ENCODE results near the gene ROGDI.
"Not testable (repeated sequence)": the region's sequence is repeated elsewhere in the genome, so short reads cannot be mapped to it uniquely, and the experiment has no call there.

The ROGDI gene

DNA sequence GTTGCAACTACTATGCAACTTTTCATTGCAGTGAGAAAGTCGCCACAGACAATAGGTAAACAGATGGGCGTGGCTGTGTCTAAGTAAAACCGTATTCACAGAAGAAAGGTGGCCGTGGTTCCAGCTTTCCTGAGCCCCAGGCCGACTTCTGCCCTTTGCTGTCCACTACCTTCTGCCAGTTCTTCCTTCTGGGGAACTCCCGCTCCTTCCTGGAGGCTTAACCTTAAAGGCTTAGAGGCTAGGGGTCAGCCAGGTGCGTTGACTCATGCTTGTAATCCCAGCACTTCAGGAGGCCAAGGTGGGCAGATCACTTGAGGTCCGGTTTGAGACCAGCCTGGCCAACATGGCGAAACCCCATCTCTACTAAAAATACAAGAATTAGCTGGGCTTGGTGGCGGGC is 12.2 kb downstream of the ROGDI start:
- no peak for DNase-seq

DNA sequence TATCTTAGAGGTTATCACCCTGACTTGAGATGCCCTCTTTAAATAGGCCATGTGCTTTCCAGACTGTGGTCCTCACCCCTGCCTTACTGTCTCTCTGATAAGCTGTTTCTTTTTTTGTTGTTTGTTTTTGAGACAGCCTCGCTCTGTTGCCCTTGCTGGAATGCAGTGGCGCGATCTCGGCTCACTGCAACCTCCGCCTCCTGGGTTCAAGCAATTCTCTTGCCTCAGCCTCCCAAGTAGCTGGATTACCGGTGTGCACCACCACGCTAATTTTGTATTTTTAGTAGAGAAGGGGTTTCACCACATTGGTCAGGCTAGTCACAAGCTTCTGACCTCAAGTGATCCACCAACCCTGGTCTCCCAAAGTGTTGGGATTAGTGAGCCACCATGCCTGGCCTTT is 13.5 kb downstream of the ROGDI start:
- no peak for DNase-seq

DNA sequence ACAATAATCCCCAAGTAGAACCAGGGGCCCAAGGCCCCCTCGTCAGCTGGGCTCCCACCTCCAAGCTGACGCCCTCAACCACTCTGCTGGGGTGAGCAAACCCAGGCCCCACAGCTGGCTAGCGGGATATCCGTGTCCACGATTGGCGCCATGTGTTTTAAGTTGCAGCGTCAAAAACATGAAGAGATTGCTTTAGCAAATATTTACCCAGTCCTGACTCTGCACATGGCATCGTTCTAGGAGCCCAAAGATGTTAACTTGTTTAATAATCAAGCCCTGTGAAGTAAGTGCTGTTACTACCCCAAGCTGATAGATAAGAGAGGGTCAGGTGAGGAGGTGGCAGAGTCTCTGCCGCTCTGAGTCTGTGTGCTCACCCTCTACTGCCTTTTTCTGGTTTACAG is 13.9 kb downstream of the ROGDI start:
- DNase-seq: no peak

DNA sequence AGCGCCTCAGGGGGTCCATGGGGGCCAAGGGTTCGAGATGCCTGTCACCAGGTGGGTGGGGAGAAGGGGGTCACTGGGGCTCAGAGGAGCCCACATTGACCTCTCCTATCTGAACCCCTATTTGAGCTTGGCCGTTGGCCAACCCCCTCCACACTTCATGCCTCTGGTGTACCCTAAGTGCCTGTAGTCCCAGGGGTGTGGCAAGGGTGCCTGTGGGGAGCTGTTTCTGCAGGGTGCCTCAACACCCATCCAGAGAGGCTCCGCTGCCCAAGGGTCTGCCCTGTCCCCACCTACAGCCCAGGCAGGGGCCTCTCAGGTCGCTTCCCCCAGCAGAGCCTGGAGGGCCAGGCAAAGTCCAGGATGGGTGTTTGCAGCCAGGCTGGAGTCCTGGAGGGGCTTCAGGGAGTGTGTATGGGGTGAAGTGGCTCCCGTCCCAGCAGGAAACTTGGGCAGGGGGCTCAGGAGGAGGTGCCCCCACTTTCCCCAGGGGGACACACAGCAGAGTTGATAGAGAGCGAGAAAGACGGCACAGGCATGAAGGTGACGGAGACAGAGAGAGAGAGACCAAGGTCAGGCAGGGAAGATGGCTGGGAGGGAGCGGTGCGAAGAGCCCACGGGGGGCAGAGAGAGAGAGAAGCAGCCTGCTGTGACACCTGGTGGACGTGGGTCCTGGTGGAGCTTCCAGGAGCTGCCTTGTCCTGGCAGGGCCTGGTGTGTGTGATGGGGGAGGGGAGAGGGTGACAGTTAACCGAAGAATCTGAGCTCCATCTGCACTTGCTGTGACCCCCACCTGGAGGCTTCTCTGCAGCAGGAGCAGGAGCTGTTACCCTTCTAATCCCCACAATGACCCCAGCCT is 14.6 kb downstream of the ROGDI start, which contains the start of gene SEPTIN12:
Gene SEPTIN12 (minus strand): TSS at position 719 of the 856 bp plus-strand sequence. CDS start 700 bp downstream, at position 19.
- no peak for DNase-seq

DNA sequence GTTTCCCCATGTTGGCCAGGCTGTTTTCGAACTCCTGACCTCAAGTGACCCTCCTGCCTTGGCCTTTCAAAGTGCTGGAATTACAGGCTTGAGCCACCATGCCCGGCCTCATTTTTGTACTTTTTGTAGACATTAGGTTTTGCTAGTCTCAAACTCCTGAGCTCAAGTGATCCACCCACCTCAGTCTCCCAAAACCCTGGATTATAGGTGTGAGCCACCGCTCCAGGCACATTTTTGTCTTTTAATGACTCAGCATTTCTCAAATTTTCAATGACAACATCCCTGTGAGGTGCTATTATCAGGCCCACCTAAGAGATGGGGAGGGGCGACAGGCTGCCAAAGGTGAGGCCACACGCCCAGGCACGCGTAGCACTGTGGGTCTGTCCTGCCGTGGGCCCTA is 15.4 kb downstream of the ROGDI start:
- DNase-seq: no peak

DNA sequence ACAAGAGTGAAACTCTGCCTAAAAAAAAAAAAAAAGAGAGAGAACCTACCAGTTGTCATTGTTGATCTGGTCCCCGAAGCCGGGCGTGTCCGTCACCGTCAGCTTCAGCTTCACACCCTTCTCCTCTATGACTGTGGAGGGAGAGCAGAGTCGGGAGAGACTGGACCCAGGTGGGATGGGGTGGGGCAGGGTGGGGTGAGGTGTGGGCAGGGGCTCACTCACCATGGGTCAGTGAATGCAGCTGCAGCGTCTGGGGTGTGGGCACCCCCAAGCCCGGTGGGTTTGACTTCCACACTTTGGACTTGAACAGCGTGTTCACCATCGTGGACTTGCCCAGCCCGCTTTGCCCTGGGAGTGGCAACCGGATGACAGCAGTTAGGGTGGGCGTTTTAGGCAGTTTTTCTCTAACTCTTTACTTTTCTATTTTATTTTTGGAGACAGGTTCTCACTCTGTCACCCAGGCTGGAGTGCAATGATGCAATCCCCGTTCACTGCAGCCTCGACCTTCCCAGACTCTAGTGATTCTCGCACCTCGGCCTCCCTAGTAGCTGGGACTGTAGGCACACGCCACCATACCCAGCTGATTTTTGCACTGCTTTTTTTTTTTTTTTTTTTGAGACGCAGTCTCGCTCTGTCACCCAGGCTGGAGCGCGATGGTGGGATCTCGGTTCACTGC is 16.5 kb downstream of the ROGDI start:
- DNase-seq: no peak

DNA sequence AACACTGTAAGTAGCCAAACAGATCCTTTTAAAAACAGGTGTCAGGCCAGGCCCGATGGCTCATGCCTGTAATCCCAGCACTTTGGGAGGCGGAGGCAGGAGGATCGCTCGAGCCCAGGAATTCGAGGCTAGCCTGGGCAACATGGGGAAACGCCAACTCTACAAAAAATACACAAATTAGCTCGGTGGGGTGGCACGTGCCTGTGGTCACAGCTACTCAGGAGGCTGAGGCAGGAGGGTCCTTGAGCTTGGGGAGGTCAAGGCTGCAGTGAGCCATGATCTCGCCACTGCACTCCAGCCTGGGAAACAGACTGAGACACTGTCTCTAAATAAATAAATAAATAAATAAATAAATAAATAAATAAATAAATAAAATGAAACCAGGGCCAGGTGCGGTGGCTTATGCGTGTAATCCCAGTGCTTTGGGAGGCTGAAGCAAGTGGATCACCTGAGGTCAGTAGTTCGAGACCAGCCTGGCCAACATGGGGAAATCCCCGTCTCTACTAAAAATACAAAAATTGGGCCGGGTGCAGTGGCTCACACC is 17.9 kb downstream of the ROGDI start:
- DNase-seq: not testable (repeated sequence)

DNA sequence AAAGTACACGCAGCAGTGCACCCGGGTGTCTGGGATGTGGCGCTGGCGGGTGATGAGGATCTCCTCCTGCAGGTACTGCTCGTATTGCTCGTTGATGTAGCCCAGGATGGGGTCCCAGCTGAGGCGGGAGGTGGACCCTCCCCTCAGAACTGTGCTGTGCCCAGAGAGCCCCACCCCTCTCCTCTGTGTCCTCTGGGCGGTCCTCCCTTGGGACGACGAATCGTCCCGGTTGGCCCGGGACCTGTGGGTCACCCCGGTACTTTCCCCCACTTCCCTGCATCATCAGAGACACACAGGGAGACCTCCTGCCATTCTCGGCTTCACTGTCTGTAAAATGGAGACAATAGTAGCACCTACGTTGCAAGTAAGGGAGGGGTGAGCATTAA is 18.5 kb downstream of the ROGDI start:
- no peak for DNase-seq

DNA sequence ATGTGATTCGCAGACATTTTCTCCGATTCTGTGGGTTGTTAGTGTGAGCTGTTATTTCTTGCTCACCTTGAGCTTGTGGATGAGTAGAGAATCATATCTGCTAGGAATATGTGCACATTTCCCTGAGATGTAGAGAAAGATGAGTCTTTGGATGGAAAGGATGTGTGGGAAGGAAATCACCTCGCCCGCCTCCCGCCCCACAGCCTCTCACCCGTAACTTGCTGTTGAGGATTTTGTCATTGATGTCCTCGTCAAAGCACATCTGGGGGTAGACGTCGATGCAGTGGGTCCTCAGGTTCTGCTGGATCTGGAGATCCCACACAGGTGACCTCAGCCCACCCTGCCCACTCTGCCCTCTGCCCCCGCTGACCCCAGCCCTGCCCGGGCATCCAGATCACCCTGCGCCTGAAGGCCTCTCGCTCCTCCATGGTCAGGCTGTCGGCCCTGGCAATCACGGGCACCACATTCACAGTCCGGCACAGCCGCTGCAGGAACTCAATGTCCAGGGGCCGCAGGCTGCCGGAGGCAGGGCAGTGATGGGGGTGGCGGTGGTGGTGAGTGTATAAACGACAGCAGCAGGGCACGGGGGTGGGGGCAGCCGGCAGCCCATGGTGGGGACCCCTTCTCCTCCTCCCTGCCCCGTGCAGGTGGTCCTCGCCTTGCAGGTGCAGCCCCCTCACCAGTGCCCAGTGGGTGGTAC is 19.0 kb downstream of the ROGDI start:
- no peak for DNase-seq

DNA sequence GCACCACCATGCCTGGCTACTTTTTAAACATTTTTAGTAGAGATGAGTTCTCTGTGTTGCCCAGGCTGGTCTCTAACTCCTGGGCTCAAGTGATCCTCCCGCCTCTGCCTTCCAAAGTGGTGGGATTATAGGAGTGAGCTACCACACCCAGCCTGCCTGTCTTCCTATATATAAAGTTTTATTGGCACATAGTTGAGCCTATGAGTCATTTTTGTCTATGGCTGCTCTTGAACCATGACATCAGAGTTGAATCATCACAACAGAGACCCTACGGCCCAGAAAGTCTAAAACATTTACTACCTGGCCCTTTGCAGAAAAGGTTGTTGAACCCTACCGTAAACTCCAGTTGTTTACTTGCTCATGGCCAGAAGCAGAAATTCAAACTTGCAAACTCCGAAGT is 22.2 kb downstream of the ROGDI start:
- no peak for DNase-seq

DNA sequence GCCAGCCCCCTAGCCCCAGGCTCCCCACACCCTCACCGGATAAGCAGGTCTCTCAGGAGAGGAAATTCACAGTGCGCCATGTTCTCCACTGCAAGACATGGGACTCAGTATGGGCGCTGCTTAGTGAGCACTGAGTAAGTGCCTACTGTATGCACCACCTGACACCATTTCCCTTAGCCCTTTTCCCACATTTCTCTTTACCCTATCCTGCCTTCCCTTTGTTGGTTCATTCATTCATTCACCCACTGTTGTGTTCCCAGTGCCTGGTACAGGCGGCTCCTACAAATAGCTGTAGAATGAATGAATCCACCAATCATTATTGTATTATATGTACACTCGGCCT is 24.4 kb downstream of the ROGDI start:
- DNase-seq: no peak

DNA sequence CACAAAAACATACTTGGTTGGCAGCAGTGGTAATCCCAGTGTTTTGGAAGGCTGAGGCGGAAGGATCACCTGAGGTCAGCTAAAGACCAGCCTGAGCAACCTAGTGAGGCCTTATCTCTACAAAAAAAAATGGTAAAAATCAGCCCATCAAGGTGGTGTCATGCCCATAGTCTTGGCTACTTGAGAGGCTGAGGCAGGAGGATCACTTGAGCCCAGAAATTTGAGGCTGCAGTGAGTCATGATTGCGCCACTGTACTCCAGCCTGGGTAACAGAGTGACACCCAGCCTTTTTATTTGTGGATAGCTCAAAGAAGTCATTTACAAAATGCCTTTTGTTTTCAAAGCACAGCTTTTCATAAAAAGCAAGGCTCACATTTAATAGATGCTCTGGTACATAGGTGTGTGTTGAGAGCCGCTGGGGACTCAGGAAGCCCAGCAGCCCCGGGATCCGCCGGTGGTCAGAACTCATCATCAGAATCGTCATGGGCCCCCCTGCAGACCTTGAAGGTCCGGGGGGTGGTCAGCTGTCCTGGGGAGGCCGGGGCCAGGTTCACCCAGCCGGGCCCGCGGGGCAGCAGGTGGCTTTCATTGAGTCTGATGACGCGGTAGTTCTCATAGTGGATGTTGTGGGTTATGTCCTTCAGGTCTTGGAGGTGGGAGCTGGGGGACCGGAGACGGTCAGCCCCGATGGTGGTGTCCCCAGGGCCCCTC is 24.9 kb downstream of the ROGDI start:
- no peak for DNase-seq

DNA sequence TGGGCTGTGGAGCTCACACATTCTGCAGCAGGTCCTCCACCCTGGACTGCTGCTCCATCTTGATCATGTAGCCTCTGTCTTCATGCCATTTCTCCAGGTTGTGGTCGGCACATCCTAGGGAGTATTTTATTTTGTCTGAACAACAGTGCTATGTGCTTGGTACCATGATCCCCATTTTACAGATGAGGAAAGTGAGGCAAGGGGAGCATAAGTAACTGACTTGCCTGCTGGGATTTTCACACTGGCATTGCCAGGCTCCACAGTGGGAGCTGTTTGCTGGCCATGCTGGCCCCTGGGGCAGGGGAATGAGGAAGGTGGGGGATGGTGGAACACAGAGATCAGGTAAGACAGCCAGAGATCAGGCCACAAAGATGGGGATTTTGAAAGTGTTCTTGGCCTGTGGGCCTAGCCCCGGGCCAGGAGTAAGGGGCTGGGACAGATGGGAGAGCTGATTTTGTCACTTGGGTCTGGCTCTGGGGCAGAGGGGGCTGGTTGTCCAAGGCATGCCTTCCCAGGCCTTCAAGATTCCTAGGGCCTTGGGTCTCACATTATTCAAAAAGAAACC is 26.2 kb downstream of the ROGDI start:
- DNase-seq: no peak

DNA sequence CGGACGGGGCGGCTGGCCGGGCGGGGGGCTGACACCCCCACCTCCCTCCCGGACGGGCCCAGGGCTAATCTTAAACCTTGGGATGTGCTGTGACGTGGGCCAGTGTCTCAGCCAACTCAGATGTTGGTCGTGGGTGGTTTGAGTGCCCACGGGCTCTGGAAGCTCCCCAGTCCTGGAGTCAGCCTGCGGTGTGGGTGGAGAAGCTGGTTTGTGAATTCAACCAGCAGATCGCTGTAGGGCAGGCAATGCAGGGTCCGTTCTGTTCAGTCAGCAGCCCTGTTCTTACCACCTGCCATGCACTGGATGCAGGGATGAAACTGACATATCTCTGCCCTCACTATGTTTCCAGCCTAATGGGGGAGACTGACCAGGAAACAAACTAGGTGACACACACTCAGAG is 27.4 kb downstream of the ROGDI start:
- no peak for DNase-seq

DNA sequence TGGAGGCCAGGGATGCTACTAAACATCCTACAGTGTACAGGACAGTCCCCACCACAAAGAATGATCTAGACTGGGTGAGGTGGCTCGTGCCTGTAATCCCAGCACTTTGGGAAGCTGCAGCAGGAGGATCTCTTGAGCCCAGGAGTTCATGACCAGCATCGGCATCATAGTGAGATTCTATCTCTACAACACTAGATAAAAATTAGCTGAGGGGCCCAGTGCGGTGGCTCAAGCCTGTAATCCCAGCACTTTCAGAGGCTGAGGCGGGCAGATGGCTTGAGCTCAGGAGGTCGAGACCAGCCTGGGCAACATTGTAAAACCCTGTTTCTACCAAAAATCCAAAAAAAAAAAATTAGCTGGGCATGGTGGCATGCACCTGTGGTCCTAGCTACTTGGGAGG is 30.1 kb downstream of the ROGDI start:
- DNase-seq: no peak

DNA sequence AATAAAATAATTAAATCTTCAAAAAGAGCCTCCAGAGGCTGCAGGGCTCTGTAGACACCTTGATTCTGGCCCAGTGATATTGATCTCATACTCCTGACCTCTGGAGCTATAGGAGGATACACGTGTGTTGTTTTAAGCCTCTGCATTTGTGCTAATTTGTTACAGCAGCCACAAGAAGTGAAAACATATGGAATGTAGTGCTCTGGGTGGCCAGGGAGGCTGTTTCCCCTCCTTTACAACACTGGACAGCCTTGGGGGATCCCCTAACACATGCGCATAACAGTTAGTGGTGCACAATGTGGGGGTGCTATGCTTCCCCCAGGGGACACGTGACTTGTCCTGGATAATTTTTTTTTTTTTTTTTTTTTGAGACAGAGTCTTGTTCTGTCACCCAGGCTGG is 30.8 kb downstream of the ROGDI start:
- no peak for DNase-seq

DNA sequence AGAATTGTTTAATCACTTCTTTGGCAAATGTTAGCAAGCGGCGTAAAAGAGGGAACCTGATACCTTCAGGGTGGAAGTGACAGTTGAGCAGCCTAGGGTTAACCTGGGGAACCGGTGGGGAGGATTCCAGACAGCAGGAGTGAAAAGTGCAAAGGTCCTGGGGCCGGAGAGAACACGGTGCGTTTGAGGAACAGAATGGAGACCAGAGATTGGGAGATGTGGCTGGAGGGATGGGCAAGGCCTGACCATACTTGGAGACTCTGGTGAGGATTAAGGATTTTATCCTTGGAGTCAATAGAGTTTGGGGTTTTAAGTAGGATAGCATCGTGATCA is 33.2 kb downstream of the ROGDI start:
- DNase-seq: no peak

DNA sequence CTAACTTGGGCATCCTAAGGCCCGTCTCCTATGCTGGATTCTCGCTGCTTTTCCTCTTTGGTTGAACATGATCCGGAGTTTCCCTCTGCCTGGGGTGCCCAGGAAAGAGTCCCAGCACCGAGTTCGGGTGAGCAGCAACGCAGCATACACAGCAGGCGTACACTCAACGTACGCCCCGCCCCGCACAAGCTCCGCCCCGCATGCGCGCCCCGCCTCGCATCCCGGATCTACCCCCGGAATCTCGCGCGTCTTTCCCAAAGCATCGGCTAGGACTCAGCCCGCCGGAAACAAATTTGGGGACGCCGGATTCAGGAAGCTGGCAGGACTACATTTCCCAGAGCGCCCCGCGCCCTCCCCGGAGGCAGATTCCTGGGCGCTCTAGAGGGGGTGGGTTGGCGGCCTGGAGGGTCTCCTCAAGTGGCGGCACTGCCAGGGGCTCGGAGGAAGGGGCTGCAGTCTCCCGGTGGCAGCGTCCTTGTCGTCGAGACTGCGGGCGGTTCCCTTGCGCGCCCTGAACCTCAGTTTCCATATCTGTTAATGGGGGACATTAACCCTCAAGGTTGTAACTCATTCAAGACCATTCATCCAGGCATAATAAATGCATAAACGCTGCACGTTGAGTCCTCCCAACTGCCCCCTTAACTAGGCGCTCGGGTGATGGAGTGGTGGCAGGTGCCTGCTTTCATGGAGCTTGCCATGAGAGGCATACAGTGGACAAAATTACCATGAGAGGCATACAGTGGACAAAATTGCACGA is 33.7 kb downstream of the ROGDI start:
- peak; percentile 82 for DNase-seq

DNA sequence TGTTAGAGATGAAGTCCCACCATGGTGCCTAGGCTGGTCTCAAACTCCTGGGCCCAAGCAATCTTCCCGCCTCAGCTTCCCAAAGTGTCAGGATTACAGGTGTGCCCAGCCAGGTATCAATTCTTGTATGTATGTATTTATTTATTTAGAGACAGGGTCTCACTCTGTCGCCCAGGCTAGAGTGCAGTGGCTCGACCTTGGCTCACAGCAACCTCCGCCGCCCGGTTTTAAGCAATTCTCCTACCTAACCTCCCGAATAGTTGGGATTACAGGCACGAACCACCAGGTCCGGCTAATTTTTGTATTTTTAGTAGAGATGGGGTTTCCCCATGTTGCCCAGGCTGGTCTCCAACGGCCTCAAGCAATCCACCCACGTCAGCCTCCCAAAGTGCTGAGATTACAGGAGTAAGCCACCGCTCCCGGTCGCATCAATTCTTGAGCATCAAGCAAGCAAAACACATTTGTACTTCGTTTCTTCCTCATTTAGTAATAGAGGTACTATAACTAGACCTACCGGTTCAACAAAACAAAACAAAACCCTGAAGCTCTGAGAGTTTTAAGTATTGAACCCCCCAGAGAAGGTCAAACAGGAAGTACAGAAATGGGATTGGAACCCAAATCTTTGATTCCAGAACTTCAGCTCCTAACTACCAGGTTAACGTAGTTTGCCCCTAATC is 34.4 kb downstream of the ROGDI start:
- DNase-seq: no peak

DNA sequence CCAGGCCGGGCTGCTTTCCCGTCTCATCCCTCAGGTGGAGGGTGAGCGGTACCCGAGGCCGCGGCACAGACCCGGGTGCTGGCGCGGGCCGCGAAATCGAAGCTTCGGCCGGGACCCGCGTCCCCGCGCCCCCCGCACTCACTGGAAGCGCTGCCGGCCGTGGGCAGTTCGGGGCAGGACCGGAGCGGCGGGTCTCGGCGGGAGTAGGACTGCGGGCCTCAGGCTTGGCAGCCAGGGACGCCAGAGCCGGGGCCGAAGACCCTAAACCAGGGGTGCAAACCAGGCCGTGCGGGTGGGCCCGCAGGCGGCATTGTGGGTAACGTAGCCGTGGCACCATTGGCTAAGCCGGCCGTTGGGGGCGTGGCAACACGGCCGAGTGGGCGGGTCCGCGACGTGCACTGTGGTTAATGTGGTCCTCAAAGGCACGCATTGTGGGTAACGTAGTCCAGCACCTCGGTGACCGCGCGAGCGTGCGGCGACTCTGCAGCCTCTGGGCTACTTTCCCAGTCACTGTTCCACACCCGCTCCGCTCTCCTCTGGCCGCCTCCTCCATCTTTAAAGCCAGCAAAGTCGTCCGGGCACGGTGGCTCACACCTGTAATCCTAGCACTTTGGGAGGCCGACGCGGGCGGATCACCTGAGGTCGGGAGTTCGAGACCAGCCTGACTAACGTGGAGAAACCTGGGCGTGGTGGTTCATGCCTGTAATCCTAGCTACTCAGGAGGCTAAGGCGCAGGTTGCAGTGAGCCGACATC is 35.4 kb downstream of the ROGDI start, which contains the start of gene ZNF500:
Gene ZNF500 (minus strand): TSS at position 288 of the 754 bp plus-strand sequence. CDS start 1,184 bp downstream, outside the sequence.
- peak; percentile 98 for DNase-seq

Data from activated CD4-positive, CD25-positive, alpha-beta regulatory T cell treated with anti-CD3 and anti-CD28 coated beads, Interleukin-2, amount 50 U/mL, for 72 hours (primary cell).